Measurements from ENCODE around the gene TTC7B.

DNA sequence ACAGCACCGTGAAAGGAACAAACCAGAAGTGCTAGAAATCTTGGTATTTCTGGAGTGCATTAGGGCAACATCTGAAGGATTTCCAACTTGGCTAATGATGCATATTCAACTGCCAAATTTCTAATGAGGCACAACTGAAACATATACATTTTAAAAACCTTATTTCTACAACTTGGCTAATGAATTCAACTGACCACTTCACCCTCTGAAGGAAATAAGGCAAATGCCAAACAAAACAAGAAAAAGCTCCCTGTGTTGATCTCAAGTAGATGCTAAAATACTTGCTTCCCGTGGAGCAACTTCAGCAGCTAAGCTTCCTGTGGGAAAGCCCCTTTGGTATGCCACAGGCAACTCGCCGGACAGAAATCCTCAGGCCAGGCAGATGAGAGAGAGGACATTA, 167.1 kb downstream of the TTC7B start:
- TF ChIP-seq EZH2 (IDR thresholded peaks at IDR 0.05; ENCODE audit: borderline replicate concordance, insufficient read depth, low read depth, low read length, poor library complexity, severe bottlenecking), result no peak
- TF ChIP-seq, protein P1, sequence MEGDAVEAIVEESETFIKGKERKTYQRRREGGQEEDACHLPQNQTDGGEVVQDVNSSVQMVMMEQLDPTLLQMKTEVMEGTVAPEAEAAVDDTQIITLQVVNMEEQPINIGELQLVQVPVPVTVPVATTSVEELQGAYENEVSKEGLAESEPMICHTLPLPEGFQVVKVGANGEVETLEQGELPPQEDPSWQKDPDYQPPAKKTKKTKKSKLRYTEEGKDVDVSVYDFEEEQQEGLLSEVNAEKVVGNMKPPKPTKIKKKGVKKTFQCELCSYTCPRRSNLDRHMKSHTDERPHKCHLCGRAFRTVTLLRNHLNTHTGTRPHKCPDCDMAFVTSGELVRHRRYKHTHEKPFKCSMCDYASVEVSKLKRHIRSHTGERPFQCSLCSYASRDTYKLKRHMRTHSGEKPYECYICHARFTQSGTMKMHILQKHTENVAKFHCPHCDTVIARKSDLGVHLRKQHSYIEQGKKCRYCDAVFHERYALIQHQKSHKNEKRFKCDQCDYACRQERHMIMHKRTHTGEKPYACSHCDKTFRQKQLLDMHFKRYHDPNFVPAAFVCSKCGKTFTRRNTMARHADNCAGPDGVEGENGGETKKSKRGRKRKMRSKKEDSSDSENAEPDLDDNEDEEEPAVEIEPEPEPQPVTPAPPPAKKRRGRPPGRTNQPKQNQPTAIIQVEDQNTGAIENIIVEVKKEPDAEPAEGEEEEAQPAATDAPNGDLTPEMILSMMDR (IDR thresholded peaks at IDR 0.05), result no peak
